HG03432 (cell line): ENCODE measurements around the gene KRTAP12-2.
"Not testable (repeated sequence)": the region's sequence is repeated elsewhere in the genome, so short reads cannot be mapped to it uniquely, and the experiment has no call there.

Experiments used
- ATAC-seq: cut with Tn5 transposase; IDR thresholded peaks from one replicate; pipeline ENCODE4 v1.9.1; 2021; ENCODE audit warnings: mild to moderate bottlenecking, moderate library complexity; ENCODE audit not compliant: unreplicated experiment

KRTAP12-2 gene

DNA sequence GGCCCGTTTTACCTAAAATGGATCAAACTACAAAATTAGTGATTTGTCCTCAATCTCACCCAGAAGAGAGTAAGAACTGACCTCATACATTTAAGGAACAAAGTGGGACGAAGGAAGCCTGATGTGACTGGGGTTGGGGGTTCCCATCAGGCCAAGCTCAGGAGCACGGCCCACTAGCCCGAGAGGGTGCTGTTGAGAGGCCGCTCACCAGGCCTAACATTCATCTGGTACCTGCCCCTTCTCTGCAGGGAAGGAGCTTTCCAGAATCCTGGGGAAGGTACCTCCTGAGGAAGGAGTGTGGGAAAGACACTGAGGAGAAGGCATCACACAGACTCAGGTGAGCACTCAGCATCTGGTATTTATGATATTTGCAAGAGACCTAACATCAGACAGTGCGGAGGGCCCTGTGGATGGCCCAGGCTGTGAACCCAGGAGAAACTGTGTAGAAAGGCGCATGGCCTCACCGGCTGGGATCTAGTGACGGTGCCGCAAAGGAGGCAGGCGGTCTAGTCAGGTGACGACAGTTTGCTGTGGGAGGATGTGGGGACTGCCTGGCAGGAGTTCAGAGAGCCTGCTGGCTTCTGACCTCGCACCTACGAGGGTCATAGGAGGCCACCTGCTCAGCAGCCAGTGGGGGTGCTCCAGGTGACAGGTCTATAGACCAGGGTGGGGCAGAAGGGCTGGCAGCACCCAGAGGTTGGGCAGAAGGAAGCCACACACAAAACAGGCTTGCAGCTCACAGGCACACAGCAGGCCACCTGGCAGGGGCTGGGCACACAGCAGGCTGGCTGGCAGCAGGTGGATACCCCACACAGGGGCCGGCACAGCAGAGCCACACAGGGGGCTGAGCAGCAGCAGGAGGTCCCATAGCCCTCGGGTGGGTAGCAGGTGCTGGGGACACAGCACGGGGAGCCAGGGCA lies 12.8 kb downstream of the KRTAP12-2 start:
- ATAC-seq = no peak

DNA sequence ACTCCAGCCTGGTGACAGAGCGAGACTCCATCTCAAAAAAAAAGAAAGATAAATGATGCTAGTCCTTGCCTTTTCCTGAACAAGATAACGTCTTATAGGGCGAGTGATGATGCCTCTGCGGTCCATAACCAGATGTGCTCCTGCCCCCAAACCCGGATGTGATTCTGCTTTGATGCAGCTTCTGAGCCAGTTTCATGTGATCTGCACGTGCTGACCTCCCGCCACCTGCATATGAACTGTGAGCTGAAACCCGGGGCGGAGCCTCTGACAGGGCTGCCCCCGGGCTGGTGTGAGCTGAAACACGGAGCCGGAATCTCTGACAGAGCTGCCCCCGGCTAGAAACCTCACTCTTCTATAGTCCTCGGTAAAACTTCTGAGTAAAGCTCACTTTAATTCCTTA lies 13.6 kb downstream of the KRTAP12-2 start:
- no peak for ATAC-seq

DNA sequence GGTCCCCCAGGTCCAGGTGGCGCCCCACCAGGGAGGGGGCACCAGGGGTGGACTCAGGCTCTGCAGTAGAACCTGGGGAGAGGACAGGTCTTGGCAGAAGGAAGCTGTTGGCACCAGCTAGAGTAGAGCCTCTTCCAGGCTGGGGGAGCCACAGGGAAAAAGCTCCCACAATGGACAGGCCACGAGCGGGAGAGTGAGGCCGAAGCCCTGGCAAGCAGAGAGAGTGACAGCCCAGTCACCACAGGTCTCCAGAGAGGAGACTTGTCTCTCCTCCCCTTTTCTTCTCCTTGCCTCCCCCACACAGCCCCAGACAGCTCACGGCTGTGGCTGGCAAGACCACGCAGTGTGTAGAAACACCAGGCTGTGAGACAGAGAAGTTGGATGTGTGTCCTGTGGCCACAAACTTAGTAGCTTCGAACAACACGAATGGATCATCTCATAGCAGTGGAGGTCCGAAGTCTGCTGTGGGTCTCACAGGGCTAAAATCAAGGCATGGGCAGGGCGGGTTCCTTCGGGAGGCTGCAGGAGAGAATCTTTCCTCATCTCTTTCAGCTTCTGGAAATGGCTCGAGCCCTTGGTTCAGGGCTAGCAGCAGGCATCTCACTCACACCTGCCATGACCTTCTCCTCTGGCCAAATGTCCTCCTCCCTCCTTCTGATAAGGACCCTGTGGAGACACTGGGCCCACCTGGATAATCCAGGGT lies 15.6 kb downstream of the KRTAP12-2 start:
- ATAC-seq = no peak

DNA sequence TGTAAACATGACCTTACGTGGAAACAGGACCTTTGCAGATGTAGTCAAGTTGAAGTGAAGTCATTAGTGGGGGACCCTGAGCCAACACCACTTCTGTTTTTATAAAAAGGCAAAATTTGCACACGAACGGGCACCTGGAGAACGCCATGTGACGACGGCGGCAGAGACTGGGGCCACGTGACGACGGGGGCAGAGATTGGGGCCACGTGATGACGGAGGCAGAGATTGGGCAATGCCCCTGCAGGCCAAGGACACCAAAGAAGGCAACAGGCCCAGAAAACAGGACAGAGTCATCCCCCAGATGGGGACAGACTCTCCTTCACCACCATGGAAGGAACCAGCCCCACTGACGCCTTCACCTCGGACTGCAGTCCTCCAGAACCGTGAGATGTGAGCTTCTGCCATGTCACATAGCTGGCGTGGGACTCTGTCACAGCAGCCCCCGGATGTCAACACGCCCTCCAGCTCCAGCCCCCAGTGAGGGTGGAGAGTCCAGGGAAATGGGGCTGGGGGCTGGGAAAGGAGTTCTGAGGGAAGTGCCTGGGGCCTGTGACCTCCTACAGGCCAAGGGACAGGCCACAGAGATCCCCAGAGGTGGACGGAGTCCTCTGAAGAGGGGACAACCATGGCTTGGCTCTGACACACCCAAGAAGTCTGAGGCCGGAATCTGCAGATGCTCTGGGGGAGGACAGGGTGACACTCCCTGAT lies 16.3 kb downstream of the KRTAP12-2 start:
- no peak for ATAC-seq

DNA sequence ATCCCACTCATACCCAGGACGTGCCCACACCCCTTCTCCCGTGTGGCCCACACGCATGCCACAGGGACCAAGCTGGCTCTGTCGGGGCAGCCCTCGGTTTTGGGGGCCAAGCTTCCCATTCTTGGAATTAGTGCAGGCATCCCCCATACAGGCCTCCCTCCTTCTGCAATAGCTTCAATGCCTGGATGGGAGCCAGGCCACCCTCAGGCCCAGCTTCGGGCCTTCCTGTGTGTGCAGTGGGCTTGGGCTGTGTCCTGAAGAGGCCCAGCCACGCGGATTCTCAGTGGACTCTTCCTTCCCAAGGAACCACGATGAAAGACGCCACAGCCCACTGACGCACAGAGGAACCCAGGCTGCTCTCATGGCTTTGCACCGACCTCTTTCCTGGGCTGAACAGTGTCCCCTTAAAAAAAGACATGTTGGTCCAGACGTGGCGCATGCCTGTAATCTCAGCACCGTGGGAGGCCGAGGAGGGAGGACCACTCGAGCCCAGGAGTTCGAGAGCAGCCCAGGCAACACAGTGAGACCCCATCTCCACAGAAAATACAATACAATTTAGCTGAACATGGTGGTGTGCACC lies 17.1 kb downstream of the KRTAP12-2 start:
- ATAC-seq = no peak

DNA sequence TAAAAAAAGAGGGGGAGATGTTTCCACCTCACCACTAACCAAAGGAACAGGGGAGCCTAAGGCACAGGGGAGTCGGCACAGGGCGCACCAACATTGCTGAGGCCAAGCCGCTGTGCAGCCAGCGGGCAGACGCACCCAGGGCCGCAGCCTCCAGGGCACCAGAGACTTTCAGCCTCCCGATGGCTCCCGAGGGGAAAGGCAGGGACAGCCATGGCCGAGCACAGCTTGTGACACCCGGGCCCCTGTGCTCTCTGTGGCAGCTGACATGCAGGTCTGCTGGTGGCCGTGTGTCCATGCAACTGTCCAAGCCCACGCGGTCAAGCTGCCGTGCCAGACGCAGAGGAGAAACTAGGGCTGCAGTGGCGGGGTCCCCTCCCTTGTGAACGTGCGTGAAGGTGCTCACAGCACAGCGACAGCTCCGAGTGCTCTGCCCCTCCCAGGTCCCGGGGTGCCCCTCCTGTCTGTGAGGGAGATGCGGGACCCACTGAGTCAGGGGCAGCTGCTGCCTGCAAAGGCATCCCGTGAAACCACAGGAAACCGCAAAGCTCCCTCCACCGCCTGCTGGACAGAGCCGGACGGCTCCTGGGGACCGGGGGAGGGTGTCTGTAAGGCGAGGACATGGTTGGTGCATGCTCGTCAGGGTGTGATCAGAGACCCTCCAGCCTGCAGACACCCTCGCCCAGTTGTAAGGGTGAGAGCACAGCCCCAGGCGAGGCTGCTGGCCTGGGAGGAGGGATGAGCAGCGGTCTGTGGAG lies 18.0 kb downstream of the KRTAP12-2 start:
- ATAC-seq = no peak

DNA sequence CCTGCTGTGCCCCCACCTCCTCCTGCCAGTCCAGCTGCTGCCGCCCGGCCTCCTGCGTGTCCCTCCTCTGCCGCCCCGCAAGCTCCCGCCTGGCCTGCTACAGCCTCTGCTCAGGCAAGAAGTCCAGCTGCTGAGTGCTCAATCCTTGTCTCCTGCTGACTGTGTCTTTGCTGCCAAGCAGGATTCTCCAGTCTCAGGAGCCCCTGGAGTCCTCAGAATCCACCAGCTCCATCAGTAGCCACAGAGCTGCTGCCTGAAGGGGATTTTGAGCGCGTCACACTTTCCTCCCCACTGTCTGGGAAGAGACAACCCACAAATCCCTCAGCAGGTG lies 19.5 kb downstream of the KRTAP12-2 start:
- no peak for ATAC-seq

DNA sequence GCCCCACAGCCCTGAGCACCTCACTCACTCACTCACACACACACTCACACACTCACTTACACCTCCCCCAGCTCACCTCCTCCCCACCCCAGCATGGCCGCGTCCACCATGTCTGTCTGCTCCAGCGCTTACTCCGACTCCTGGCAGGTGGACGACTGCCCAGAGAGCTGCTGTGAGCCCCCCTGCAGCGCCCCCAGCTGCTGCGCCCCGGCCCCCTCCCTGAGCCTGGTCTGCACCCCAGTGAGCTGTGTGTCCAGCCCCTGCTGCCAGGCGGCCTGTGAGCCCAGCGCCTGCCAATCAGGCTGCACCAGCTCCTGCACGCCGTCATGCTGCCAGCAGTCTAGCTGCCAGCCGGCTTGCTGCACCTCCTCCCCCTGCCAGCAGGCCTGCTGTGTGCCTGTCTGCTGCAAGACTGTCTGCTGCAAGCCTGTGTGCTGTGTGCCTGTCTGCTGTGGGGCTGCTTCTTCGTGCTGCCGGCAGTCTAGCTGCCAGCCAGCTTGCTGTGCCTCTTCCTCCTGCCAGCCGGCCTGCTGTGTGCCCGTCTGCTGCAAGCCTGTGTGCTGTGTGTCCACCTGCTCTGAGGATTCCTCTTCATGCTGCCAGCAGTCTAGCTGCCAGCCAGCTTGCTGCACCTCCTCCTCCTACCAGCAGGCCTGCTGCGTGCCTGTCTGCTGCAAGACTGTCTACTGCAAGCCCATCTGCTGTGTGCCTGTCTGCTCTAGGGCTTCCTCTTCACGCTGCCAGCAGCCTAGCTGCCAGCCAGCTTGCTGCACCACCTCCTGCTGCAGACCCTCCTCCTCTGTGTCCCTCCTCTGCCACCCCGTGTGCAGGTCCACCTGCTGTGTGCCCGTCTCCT lies 20.1 kb downstream of the KRTAP12-2 start, which contains the start of gene KRTAP10-11:
TSS of gene KRTAP10-11 (plus strand) at position 49 of the 856 bp plus-strand sequence. CDS start at position 94, 45 bp downstream.
- ATAC-seq = not testable (repeated sequence)

DNA sequence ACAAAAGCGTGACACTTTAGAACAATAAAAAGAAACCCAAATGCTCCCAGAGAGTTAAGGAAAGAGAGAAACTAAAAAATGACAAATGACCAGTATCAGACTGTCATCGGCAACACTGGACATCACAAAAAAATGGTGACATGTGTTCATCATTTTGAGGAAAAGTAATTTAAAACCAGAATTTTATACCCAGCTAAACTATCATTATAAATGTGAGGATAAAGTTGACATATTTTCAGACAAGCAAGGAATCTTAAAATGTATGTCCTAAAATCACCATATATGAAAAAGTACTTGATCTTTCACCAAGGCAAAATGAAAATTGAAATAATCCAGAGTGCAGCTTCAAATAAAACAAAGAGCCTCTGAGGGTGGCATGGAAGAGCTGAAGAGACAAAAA lies 21.8 kb downstream of the KRTAP12-2 start:
- no peak for ATAC-seq

DNA sequence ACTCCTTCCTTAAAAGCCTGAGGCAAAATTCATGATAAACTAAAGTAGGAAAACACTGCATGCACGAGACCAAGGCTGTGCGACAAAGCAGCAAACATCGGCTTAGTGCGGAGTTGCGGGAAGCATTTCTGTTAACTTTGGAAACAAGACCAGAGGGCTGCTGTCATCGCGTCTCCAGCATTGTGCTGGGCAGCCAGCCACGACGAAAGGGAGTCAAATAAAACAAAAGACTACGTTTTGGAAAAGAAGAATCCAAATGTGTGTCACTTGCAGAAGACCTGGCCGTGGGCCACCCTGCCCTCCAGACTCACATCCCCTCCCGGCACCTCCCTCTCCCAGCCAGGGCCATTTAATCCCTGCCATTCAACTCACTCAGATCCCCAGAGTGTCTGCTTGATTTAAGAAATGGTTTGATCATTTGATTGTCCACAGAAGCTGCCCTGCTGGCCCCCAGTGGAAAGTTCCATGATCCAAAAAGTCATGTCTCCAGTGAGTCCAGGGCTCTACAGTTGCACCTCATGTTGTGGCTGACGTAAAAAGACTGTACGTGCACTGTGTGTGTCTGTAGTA lies 22.9 kb downstream of the KRTAP12-2 start:
- no peak for ATAC-seq

DNA sequence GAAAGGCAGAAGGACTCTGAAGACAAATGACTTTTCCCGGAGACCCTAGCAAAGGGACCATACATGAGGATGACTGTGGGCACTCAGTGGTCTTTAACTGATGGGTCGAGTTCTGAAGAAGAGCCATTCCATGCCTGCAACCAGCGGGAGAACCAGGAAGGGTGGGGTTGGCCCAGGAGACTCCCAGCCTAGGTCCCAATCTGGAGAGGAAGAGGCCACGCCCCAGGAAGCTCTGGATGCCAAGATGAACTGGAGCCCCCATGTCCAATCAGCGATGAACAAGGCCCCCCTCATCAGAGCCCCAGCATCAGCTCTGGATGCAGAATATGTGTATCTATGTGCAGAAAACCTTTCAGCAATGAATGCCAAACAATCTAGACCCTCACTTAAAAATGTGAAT lies 26.0 kb downstream of the KRTAP12-2 start:
- ATAC-seq = no peak

DNA sequence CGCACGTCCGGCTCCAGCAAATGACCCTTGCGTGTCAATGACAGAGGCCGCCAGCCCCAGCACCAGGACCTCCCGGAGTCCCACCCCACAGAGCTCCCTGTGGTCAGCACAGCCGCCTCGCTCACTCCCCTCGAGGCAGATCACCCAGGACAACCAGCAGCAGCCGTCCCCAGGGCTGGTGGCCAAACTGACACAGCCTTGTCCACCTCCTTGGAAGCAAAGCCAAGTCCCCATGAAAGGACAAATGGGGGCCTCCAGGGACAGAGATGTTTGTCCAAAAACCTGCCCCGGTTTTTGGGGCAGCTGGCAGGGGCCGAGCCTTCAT lies 27.4 kb downstream of the KRTAP12-2 start:
- no peak for ATAC-seq

DNA sequence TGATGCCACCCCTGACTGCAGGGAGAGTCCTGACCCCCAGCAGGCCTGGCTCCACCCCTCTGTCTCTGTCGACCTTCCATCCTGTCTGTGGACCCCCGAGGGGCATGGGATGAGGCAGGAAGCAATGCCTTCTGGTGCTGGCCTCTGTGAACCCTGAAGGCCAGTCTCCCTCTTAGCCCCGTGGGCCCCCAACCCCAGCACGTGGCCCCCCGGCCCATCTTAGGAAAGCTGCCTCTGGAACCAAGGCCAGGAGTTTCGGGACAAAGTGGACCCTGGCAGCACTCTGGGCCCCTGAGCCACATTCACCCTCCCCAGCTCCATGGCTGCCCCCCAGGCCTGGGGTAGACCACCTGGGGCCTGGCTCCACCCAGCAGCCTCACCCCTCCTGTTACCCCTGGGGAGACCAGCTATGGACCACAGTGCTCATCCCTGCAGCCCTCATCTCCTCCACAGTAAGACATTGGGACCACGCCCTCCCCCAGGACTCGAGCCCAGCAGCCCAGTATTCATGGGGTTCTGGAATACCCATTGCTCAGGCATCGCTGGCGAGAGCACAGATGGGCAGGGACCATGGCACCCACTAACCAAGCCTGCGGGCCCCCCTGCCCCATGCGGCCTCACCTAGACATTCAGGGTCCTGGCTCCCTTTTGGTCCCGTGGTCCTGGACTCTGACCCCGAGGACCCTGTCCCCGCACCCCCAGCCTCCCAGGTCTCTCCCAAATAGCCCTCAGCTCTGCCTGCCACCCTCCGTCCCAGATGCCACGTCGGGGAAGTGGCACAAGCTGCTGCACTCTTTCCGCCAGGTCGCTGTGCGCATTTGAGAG lies 28.0 kb downstream of the KRTAP12-2 start:
- ATAC-seq = not testable (repeated sequence)

DNA sequence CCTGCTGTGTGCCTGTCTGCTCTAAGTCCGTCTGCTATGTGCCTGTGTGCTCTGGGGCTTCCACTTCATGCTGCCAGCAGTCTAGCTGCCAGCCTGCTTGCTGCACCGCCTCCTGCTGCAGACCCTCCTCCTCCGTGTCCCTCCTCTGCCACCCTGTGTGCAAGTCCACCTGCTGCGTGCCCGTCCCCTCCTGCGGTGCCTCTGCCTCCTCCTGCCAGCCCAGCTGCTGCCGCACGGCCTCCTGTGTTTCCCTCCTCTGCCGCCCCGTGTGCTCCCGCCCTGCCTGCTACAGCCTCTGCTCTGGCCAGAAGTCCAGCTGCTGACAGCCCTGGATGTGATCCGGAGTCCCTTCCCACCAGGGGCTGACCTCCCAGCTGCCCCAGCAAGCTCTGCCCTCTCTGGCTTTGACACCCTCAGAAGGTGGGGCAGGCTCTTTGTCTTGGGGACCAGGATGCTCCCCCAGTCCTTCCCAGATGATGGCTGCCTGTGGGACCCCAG lies 28.8 kb downstream of the KRTAP12-2 start:
- ATAC-seq = not testable (repeated sequence)

DNA sequence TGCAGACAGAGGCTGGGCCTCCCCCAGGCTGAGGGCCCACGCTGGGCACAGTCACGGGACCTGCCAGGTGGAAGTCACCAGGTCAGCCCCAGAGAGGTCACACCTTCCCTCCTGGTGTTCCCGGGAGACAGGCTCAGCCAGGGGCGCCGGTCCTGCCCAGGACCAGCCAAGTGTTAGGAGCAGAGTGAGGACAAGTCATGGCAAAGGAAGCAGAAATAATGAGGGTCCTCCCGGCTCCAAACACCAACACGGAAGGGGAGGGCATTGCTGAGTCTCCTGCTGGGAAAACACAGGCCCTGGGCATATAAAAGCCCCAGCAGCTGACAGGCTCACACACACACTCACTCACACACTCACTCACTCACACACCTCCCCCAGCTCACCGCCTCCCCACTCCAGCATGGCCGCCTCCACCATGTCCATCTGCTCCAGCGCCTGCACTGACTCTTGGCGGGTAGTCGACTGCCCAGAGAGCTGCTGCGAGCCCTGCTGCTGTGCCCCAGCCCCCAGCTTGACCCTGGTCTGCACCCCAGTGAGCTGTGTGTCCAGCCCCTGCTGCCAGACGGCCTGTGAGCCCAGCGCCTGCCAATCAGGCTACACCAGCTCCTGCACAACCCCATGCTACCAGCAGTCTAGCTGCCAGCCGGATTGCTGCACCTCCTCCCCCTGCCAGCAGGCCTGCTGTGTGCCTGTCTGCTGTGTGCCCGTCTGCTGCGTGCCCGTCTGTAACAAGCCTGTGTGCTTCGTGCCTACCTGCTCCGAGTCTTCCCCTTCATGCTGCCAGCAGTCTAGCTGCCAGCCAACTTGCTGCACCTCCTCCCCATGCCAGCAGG lies 29.5 kb downstream of the KRTAP12-2 start, which contains the start of gene KRTAP10-10:
TSS of gene KRTAP10-10 (plus strand) at position 339 of the 833 bp plus-strand sequence. CDS start at position 401, 62 bp downstream.
- ATAC-seq = no peak

DNA sequence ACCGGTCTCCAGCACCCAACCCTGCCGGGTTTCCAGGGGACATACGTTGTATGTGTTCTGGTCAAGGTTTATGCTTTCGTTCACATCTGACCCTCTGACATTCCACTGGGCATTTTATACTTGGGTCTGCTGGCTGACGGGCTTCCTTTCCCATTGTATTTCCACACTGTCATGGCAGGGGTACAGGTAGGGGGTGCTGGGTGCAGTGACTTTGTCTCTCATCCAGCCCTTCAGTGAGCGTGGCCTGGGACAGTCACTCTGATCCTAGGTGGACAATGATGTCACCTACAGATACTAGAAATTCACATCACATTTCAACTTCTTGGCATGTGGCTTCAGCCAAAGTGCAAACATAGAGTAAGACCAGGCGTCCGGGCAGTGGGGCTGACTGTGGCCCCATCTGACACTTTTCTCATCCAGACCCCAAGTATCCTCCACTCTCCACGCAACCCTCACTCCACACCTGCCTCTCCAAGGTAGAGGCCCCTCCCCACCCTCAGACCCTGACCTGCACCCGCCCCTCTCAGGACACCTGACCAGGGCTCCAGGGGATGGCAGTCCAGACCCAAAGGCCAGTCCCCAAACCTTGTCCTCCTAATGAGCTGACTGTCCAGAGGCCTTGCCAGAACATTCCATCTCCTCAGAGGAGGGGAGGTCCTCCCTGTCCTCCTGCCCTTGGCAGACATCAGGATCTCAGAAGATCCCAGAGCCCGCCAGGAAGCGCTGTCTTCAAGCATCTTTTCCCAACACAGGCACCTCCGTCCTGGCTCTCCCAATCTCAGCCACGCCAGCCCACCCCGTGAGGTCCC lies 30.3 kb downstream of the KRTAP12-2 start:
- no peak for ATAC-seq
